GM18502 (cell line): ENCODE results near the gene COMMD1.
"Not testable (repeated sequence)": the region's sequence is repeated elsewhere in the genome, so short reads cannot be mapped to it uniquely, and the experiment has no call there.

ENCODE experiments used
- ATAC-seq: cut with Tn5 transposase; IDR thresholded peaks from one replicate; pipeline ENCODE4 v1.9.1; 2021; ENCODE audit warnings: mild to moderate bottlenecking; ENCODE audit not compliant: unreplicated experiment, poor library complexity

COMMD1 gene

DNA sequence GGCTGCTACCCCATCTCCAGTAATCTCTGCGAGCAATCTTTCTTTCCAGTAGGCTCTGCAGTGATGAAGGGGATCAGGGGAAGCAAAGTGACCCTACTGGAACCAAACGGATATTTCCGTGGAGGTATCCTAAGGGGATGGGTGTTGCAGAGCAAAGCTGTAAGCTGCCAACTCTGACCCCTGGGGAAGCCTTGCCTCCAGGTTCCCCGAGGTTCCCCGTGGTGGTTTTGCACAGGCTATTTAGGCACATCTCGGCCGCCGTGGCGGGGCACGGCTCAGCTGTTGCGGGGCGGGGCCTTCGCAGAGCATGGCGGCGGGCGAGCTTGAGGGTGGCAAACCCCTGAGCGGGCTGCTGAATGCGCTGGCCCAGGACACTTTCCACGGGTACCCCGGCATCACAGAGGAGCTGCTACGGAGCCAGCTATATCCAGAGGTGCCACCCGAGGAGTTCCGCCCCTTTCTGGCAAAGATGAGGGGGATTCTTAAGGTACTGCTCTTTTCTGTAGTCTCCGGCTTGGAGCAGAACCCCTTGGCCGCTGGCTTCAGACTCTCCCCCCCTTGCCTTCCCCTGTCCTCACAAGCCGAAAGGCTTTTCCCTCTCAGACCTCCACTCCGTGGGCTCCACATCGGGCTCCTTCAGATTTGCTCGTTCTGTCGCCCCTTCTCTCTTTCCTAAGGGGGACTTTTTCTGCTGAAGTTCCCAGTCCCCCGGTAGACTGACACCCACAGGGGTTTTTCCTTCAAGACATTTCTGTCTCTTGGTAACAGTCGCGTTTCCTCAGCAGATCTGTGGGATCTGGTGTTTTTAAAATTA lies at the start of gene COMMD1:
TSS of gene COMMD1 (plus strand) at position 303 of the 814 bp plus-strand sequence. CDS start at position 308, 5 bp downstream.
- peak; percentile 100 for ATAC-seq

DNA sequence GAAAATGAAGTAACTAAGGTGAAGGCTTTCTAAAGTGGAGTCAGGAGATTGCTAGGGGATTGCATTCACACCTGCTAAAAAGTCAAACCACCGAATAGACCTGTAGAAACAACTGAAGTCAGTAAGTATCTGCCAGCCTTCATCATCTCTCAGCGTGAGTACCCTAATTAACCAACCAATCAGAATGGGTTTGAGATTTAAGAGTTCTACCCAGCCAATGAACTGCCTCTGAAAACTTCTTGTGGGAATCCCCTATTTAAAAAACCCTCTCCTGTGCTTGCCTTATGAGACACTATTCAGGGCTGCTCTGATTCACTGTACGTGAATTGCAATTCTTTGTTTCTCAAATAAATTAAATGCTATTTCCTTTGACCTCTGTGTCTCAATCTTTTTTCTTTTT lies 48.2 kb upstream of the COMMD1 start:
- no peak for ATAC-seq

DNA sequence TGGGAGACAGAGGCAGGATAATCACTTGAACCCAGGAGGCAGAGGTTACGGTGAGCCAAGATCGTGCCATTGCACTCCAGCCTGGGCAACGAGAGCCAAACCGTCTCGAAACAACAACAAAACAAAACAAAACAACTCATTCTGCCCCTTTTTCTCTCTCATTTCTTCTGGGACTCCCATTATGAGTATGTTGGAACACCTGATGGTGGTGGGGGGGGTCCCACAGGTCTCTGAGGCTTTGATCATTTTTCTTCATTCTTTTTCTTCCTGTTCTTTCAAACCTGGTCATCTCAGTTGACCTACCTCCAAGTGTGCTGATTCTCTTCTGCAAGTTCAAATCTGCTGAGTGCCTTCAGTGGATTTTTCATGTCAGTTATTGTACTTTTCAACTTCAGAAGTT lies 43.4 kb upstream of the COMMD1 start:
- ATAC-seq = no peak

DNA sequence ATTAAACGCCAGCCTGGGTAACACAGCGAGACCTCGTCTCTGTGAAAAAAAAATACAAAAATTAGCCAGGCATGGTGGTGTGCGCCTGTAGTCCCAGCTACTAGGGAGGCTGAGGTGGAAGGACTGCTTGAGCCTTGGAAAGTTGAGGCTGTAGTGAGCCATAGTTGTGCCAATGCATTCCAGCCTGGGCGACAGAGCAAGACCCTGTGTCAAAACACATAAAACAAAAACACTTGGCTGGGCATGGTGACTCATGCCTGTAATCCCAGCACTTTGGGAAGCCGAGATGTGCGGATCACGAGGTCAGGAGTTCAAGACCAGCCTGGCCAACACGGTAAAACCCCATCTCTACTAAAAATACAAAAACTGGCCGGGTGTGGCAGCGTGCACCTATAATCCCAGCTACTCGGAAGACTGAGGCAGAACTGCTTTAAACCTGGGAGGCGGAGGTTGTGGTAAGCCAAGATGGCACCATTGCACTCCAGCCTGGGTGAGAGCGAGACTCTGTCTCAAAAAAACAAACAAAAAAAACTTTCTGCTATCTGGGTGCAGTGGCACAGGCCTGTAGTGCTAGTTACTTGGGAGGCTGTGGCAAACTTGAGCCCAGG lies 38.9 kb upstream of the COMMD1 start:
- ATAC-seq = not testable (repeated sequence)

DNA sequence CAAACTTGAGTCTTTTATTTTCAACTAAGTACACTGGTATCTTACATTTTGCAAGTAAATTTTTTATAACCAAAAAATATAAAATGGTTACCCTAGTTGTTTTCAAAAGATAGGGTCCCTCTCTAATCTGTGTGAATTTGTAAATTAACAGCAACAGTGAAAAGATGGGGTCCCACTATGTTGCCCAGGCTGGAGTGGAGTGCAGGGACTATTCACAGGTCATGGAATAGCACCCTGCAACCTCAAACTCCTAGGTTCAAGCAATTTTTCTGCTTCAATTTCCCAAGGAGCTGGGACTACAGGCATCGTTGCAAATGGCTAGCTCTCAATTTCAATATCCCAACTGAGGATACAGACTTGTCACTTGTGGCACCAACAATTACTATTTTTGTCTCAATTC lies 29.1 kb upstream of the COMMD1 start:
- ATAC-seq = no peak

DNA sequence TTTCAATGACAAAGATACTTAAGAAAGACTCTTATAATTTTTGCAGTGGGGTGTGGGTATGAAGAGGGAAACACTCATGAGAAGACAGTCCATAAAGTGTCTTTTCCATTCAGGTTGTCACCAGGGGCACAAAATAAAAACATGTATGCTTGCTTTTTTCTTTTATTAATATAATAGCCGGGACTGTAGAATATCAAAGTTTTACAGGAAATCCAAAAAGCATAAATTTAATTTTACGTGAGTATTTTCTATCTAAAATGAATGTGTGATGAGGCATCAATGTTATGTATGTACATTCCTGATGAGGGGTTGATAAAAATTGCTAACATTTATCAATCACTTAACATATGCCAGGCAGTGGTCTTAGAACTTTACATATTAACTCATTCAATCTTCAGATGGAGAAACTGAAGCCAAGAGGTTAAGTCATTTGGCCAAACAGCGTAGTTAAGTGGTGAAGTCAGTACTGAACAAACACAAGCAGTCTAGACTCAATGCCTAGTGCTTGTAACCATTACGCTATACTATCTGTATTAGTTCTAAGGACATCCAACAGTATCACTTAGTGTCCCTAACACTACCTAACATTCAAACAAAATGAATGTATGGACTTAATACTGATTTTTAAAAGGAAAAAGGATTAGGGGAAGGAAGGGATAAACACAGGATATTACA lies 27.8 kb upstream of the COMMD1 start:
- ATAC-seq = no peak

DNA sequence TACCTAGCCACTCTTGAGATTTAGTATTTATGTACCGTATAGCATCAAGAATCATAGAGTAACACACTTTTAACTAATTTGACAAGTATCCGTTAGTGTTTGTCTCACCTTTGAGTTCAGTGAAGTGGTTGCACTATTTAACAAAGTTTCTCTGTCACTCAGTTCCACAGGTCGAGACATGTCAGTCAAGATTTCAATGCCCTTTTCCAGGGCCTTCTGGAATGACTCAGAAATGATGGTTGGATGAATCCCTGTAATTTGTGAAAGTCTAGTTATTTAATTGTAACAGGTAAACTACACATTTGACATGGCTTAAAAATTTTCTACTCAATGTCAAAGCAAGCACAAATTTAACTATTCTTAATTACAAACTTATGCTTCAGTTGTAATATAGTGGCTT lies 26.7 kb upstream of the COMMD1 start:
- ATAC-seq = no peak

DNA sequence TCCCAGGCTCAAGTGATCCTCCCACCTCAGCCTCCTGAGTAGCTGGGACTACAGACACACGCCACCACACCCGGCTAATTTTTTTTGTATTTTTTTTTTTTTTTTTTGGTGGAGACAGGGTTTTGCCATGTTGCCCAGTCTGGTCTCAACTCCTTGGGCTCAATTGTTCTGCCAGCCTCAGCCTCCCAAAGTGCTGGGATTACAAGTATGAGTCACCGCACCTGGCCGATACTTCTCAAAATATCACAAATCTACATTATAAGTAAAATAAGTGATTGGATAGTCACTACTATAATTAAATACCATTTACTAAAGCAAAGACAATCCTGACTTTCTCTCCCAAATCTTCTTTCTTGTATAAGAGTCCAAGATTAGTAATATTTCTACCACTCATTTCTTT lies 26.1 kb upstream of the COMMD1 start:
- not testable (repeated sequence) for ATAC-seq

DNA sequence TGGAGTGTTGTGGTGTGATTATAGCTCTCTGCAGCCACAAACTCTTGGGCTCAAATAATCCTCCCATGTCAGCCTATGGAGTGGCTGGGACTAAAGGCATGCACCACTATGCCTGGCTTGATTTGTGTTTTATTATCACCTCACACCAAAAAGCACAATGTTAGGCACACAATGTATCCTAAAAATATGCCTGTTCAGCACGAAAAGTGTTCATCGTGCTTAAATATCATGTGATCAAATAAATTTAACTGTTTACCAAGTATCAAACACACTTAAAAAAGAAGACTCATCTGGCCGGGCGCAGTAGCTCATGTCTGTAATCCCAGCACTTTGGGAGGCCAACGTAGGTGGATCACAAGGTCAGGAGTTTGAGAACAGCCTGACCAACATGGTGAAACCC lies 22.6 kb upstream of the COMMD1 start:
- ATAC-seq = no peak

DNA sequence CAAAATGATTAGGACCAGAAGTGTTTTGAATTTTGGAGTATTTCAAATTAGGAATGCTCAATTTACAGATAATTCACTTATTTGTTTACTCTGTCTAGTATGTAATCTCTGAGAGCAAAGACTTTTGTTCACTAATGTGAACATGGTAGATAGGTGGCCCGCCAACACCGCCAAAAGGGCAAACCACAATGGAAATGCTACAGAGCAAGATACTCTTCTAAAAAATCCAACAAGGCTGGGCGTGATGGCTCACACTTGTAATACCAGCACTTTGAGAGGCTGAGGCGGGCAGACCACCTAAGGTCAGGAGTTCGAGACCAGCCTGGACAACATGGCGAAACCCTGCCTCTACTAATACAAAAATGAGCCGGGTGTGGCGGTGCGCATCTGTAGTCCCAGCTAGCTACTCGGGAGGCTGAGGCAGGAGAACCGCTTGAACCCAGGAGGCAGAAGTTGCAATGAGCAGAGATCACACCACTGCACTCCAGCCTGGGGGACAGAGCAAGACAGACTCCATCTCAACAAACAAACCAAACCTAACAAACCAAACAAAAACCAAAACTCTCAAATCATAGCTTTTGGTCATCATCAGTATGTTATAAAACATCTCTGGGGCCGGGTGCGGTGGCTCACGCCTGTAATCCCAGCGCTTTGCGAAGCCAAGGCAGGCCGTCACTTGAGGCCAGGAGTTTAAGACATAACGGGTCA lies 19.4 kb upstream of the COMMD1 start:
- no peak for ATAC-seq

DNA sequence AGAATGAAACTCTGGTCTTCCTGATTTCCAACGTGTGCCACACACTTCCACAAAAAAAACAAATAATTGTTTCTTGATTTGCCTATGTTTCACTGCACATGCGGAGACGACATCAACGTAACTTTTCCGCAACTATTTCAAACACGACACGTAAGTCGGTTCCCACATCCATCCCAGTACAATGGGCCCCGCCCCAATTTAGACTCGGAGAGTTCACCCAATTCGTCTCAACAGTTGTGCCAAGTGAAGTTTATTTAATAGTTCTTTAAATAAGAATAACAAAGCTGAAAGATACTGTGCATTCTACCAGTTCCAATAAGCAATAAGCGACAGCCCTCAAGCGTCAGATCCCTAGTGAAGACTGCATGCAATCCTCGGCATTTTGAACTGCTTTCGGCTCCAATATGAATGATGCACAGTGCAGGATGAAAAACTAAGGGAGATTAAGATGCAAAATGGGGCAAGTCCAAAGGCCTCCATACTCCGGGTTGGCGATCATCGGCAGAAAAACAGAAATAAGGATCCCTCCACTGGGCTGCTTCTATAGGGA lies 17.7 kb upstream of the COMMD1 start:
- no peak for ATAC-seq

DNA sequence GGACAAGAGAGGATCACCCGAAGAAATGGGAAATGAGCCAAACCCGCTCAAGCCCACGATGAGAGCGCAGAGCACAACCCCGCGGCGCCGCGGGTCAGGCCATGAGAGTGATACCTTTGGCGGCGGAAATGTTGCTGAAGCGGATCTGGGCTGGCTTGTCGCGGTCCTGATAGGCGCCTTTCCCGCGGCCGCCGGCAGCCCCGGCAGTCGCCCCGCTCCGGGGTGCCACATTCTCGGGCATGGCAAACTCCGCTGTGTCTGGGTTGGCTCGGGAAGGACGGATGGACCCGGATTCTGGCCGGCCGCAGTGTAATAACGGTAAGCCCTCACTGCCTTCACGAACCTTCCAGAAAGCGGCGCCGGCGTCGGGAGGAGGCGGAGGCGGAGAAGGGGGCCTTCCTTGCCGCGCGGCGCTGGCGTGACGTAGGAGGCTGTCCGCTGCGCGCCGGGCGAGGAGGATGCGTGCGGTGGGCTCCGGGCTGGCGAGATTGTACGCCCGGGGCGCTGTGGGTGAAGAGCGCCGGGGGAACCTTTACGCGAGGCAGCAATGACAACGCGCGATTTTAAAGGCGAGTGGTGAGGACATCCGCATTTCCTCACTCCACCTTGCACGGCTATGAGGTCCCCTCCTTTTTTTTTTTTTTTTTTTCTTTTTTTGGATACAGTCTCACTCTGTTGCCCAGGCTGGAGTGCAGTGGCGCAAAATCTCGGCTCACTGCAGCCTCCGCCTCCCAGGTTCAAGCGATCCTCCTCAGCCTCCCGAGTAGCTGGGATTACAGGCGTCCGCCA lies 17.0 kb upstream of the COMMD1 start, which contains the start of gene CCT4:
TSS of gene CCT4 (minus strand) at position 390 of the 789 bp plus-strand sequence. CDS start at position 241, 149 bp downstream.
- ATAC-seq = peak; percentile 82

DNA sequence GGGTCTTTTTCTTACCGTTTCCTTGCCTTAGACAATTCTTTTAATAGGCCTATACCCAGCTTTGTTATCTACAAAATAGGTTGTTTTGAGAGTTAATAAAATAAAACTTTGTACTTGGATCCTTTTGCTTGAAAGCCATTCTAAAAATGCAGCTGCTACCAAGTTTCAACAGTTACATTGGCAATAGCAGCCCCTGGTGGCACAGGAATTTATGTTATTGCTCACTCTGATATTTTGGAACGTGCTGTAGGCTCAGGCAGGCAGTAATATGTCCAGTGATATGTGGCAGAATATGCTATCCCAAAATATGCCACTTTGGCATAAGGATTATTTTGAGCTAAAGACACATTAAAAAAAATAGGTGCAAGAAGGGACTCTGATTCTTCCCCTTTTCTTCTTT lies 6.7 kb upstream of the COMMD1 start:
- ATAC-seq = no peak

DNA sequence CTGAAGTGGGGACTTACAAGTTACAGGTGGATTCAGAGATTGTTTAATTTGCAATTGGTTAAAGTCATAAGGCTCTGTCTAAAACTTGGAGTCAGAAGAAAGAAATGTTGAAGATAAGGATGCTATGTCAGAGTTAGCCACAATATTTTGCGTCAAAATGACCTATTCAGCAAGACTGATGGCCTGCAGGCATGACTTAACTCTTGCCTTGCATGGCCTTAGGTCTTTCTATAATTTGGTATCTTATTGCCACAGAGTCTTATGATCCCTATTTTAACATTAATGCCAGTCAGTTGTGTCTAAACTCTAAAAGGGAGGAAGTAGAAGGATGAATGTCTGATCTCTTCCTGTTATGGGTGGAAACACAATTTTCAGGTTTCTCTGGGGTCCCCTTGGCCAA lies 5.2 kb upstream of the COMMD1 start:
- no peak for ATAC-seq

DNA sequence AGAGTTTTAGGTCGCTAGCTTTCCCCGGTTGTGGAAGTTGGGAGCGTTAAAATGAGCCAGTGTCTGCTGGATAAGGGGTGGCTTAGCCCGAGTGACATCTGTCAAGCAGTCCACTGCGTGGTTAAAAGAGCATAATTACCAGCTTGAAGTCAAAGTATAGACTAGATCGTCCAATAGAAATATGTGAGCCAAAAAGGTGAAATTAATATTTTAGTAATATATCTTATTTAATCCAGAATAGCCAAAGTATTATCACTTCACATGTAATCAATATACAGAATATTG lies 654 bp downstream of the COMMD1 start:
- peak; percentile 17 for ATAC-seq

DNA sequence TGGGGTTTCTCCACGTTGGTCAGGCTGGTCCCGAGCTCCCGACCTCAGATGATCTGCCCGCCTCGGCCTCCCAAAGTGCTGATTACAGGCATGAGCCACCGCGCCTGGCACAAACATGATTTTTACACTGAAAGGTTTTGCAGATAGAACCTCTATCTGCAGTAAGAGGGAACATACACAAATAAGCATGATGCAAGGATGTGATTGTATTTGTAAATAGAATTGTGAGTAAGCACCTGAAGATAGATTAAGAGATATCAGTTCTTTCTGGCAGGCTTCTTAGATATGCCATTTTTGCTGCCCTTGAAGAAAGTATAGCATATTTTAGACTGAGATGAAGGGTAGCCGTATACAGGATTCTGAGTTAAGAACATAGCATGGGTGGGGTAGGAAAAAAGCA lies 3.6 kb downstream of the COMMD1 start:
- ATAC-seq = no peak

DNA sequence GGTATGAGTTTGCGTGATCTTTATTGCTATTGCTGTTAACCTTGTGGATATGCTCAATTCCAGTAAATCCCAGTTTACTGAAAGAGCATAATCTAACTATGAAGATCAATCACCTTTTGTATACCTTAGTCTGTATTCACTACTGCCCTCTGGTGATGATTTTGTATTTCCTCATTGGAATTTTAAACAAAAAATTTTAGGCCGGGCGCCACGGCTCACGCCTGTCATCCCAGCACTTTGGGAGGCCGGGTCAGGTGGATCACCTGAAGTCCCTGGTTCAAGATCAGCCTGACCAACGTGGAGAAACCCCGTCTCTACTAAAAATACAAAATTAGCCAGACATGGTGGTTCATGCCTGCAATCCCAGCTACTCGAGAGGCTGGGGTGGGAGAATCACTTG lies 5.1 kb downstream of the COMMD1 start:
- ATAC-seq = no peak

DNA sequence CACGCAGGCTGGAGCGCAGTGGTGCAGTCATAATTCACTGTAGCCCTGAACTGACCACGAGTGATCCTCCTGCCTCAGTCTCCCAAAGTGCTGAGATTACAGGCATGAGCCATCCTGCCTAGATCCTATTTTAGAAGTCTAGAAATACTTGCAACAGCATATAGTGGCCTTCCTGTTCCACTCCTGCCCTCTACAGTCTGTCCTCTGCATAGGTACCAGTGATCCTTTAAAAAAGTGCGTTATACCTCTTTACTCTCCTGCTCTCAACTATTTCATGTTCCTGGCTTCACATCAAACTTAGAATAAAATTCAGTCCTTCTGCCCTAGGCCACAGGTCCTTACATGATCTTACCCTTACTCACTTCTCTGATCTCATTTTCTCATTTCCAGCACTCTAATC lies 6.0 kb downstream of the COMMD1 start:
- no peak for ATAC-seq

DNA sequence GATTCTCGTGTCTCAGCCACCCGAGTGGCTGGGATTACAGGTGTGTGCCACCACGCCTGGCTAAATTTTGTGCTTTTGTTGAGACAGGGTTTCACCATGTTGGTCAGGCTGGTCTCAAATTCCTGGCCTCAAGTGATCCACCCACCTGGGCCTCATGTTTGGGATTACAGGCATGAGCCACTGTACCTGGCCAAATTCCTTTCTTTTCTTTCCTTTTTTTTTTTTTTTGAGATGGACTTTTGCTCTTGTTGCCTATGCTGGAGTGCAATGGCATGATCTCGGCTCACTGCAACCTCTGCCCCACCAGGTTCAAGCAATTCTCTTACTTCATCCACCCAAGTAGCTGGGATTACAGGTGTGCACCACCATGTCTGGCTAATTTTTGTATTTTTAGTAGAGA lies 9.3 kb downstream of the COMMD1 start:
- not testable (repeated sequence) for ATAC-seq

DNA sequence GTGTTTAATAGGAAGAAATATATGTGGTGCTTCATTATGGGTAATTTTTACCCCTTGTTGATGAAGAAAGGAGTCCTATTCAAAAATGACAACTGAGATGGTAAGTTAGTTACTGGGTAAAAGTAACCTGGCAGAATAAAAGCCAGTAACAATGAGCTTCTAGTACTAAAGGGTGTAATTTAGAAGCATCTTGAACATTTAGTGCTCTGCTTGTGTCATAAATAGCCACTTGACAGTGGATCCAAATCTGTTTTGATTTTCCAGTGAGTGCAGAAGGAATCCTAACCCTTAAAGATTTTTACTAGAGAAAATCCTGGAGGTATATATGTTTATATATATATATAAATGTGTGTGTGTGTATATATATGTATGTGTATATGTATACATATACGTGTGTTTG lies 15.1 kb downstream of the COMMD1 start:
- ATAC-seq = no peak
